Mucosa of stomach (tissue), 1 donor: ENCODE results near the gene ARL14EPL.
"Not testable (repeated sequence)": the region's sequence is repeated elsewhere in the genome, so short reads cannot be mapped to it uniquely, and the experiment has no call there.

Source experiments
- H3K27me3 ChIP-seq: one replicate; pipeline ENCODE4 v1.7.0; 2013; ENCODE audit warnings: mild to moderate bottlenecking, low read length; ENCODE audit not compliant: control insufficient read depth, insufficient read depth
- H3K36me3 ChIP-seq: one replicate; pipeline ENCODE4 v1.7.0; 2013; ENCODE audit warnings: low read length; ENCODE audit not compliant: control insufficient read depth, insufficient read depth
- H3K4me1 ChIP-seq: one replicate; pipeline ENCODE4 v1.7.0; 2013; ENCODE audit warnings: mild to moderate bottlenecking, low read length; ENCODE audit not compliant: control insufficient read depth, insufficient read depth
- H3K4me3 ChIP-seq: one replicate; pipeline ENCODE4 v1.7.0; 2013; ENCODE audit warnings: low read length
- H3K9ac ChIP-seq: one replicate; pipeline ENCODE4 v1.7.0; 2013; ENCODE audit warnings: mild to moderate bottlenecking, low read length, moderate library complexity
- H3K9me3 ChIP-seq: one replicate; pipeline ENCODE4 v1.7.0; 2013; ENCODE audit warnings: mild to moderate bottlenecking, low read length, moderate library complexity; ENCODE audit not compliant: control insufficient read depth
- donor health status: Pancreatic carcinoma.

Gene ARL14EPL

GRCh38 chr5:116062352-116062751, 30.1 kb downstream of the ARL14EPL start:
- Histone ChIP-seq H3K27me3 (no peaks in the 10 kb centered on the region), H3K4me3 (no peak overlapping the region), H3K36me3 (no peaks in the 10 kb centered on the region), H3K4me1 (no peaks in the 10 kb centered on the region), H3K9me3 (no peaks in the 10 kb centered on the region), H3K9ac (no peak overlapping the region)

GRCh38 chr5:116063950-116064349, 31.7 kb downstream of the ARL14EPL start:
- H3K36me3 ChIP-seq, result no peaks in the 10 kb centered on the region
- H3K9ac ChIP-seq, result no peak overlapping the region
- H3K9me3 ChIP-seq, result no peaks in the 10 kb centered on the region
- no peaks in the 10 kb centered on the region for H3K27me3 ChIP-seq
- H3K4me1 ChIP-seq, result no peaks in the 10 kb centered on the region
- H3K4me3 ChIP-seq, result no peak overlapping the region

GRCh38 chr5:116068028-116068632, 35.9 kb downstream of the ARL14EPL start:
- Histone ChIP-seq H3K9ac (no peak overlapping the region), H3K27me3 (no peaks in the 10 kb centered on the region), H3K36me3 (no peaks in the 10 kb centered on the region), H3K4me3 (no peak overlapping the region), H3K4me1 (no peaks in the 10 kb centered on the region), H3K9me3 (no peaks in the 10 kb centered on the region)

- Histone ChIP-seq H3K4me3 (no peak overlapping the region), H3K27me3 (no peaks in the 10 kb centered on the region), H3K36me3 (no peaks in the 10 kb centered on the region), H3K4me1 (no peaks in the 10 kb centered on the region), H3K9me3 (no peaks in the 10 kb centered on the region), H3K9ac (no peak overlapping the region)
These were observed 38.9 kb downstream of the ARL14EPL start for GRCh38 chr5:116071211-116071610.

GRCh38 chr5:116075191-116075831, 43.0 kb downstream of the ARL14EPL start:
- H3K9ac ChIP-seq, result no peak overlapping the region
- H3K4me3 ChIP-seq, result no peak overlapping the region
- no peaks in the 10 kb centered on the region for H3K9me3 ChIP-seq
- H3K36me3 ChIP-seq, result no peaks in the 10 kb centered on the region
- no peaks in the 10 kb centered on the region for H3K27me3 ChIP-seq
- no peaks in the 10 kb centered on the region for H3K4me1 ChIP-seq

GRCh38 chr5:116076496-116076895, 44.2 kb downstream of the ARL14EPL start:
- no peaks in the 10 kb centered on the region for H3K9me3 ChIP-seq
- no peak overlapping the region for H3K9ac ChIP-seq
- H3K27me3 ChIP-seq, result no peaks in the 10 kb centered on the region
- no peaks in the 10 kb centered on the region for H3K36me3 ChIP-seq
- H3K4me3 ChIP-seq, result no peak overlapping the region
- H3K4me1 ChIP-seq, result no peaks in the 10 kb centered on the region

- H3K36me3 ChIP-seq, result no peaks in the 10 kb centered on the region
- no peaks in the 10 kb centered on the region for H3K4me1 ChIP-seq
- no peak overlapping the region for H3K4me3 ChIP-seq
- H3K27me3 ChIP-seq, result no peaks in the 10 kb centered on the region
- no peak overlapping the region for H3K9ac ChIP-seq
- no peaks in the 10 kb centered on the region for H3K9me3 ChIP-seq
These were observed 45.9 kb downstream of the ARL14EPL start for GRCh38 chr5:116078199-116078598.

- no peaks in the 10 kb centered on the region for H3K36me3 ChIP-seq
- H3K27me3 ChIP-seq, result no peaks in the 10 kb centered on the region
- peak overlapping the region; percentile 79 for H3K9ac ChIP-seq
- no peaks in the 10 kb centered on the region for H3K9me3 ChIP-seq
- H3K4me3 ChIP-seq, result peak overlapping the region; percentile 14
- H3K4me1 ChIP-seq, result peaks cover 12% of the 10 kb centered on the region
These were observed 52.0 kb downstream of the ARL14EPL start for GRCh38 chr5:116084287-116084691.

- H3K9me3 ChIP-seq, result no peaks in the 10 kb centered on the region
These were observed 52.8 kb downstream of the ARL14EPL start, which contains the start of gene COMMD10 for GRCh38 chr5:116084871-116085715. Gene COMMD10, plus strand, starts transcription at chr5:116085025.

GRCh38 chr5:116086309-116086708, 54.0 kb downstream of the ARL14EPL start:
- peak overlapping the region; percentile 64 for H3K4me3 ChIP-seq
- not testable (repeated sequence) for H3K27me3 ChIP-seq, H3K36me3 ChIP-seq, H3K9ac ChIP-seq, H3K9me3 ChIP-seq
- peaks cover 12% of the 10 kb centered on the region for H3K4me1 ChIP-seq

More at GRCh38 chr5:116084871-116085715, 52.8 kb downstream of the ARL14EPL start, which contains the start of gene COMMD10:
- Histone ChIP-seq H3K4me3 (peak within 1 kb of the TSS; percentile 64), H3K36me3 (no peaks in the 10 kb centered on the region), H3K9ac (peak within 1 kb of the TSS; percentile 79), H3K4me1 (peaks cover 12% of the 10 kb centered on the region), H3K27me3 (no peaks in the 10 kb centered on the region)

- H3K9ac ChIP-seq, result no peak overlapping the region
- H3K27me3 ChIP-seq, result no peaks in the 10 kb centered on the region
- no peaks in the 10 kb centered on the region for H3K36me3 ChIP-seq
- no peak overlapping the region for H3K4me3 ChIP-seq
- H3K4me1 ChIP-seq, result peaks cover 12% of the 10 kb centered on the region
- H3K9me3 ChIP-seq, result no peaks in the 10 kb centered on the region
These were observed 55.8 kb downstream of the ARL14EPL start for GRCh38 chr5:116088062-116088461.

GRCh38 chr5:116090302-116090701, 58.0 kb downstream of the ARL14EPL start:
- H3K27me3 ChIP-seq, result no peaks in the 10 kb centered on the region
- H3K4me1 ChIP-seq, result peaks cover 6% of the 10 kb centered on the region
- no peak overlapping the region for H3K9ac ChIP-seq
- H3K36me3 ChIP-seq, result no peaks in the 10 kb centered on the region
- H3K4me3 ChIP-seq, result no peak overlapping the region
- no peaks in the 10 kb centered on the region for H3K9me3 ChIP-seq
